WERI-Rb-1 (cell line): ENCODE data around the gene AQP4.

ENCODE experiments used
- DNase-seq: peaks from one replicate; pipeline ENCODE4 v3.0.0-alpha.2; 2020
- H3K27ac ChIP-seq: fragments of 250-450 bp; sonication (Bioruptor Pico); 2 replicates; pipeline ENCODE4 v1.5.1; 2020; ENCODE audit warnings: mild to moderate bottlenecking, moderate library complexity
- H3K27me3 ChIP-seq: fragments of 250-450 bp; sonication (Bioruptor Pico); 2 replicates; pipeline ENCODE4 v1.5.1; 2021; ENCODE audit warnings: mild to moderate bottlenecking, low read depth, moderate library complexity; ENCODE audit not compliant: insufficient read depth, severe bottlenecking
- H3K36me3 ChIP-seq: fragments of 250-450 bp; sonication (Bioruptor Pico); 2 replicates; pipeline ENCODE4 v1.5.1; 2020; ENCODE audit warnings: mild to moderate bottlenecking, moderate library complexity
- H3K4me3 ChIP-seq: 2 replicates; pipeline ENCODE4 v1.5.1; 2011; ENCODE audit warnings: low read depth, mild to moderate bottlenecking, control low read depth, low read length
- H3K9me3 ChIP-seq: fragments of 250-450 bp; sonication (Bioruptor Pico); 2 replicates; pipeline ENCODE4 v1.5.1; 2021; ENCODE audit warnings: mild to moderate bottlenecking, moderate library complexity; ENCODE audit not compliant: severe bottlenecking
- CTCF ChIP-seq: IDR thresholded peaks from 2 replicates; pipeline ENCODE4 v1.5.1; 2011; ENCODE audit warnings: low read depth, mild to moderate bottlenecking, control low read depth, inconsistent platforms, low read length

AQP4 gene, protein sequence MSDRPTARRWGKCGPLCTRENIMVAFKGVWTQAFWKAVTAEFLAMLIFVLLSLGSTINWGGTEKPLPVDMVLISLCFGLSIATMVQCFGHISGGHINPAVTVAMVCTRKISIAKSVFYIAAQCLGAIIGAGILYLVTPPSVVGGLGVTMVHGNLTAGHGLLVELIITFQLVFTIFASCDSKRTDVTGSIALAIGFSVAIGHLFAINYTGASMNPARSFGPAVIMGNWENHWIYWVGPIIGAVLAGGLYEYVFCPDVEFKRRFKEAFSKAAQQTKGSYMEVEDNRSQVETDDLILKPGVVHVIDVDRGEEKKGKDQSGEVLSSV

GRCh38 chr18:26865557-26865956 lies at the start of gene AQP4:
Gene AQP4, minus strand, starts transcription at chr18:26865707. Its CDS starts 18 bp downstream, at chr18:26865689.
- peak; percentile 19 for DNase-seq
- no peak within 1 kb of the TSS for H3K27ac ChIP-seq
- no peaks in the 10 kb centered on the region for H3K9me3 ChIP-seq

GRCh38 chr18:26911840-26912239 lies 46.3 kb upstream of the AQP4 start:
- DNase-seq = peak; percentile 33
- no peaks in the 10 kb centered on the region for H3K9me3 ChIP-seq
- H3K36me3 ChIP-seq = no peaks in the 10 kb centered on the region
- no peak overlapping the region for H3K4me3 ChIP-seq
- H3K27ac ChIP-seq = no peak overlapping the region
- no peak for TF ChIP-seq CTCF
- H3K27me3 ChIP-seq = no peaks in the 10 kb centered on the region

More at GRCh38 chr18:26865557-26865956, at the start of gene AQP4:
- no peak within 1 kb of the TSS for H3K4me3 ChIP-seq
- no peak for TF ChIP-seq CTCF
- no peaks in the 10 kb centered on the region for H3K36me3 ChIP-seq
- H3K27me3 ChIP-seq = peaks cover 2% of the 10 kb centered on the region

- Histone ChIP-seq H3K27ac (no peak overlapping the region), H3K36me3 (no peaks in the 10 kb centered on the region), H3K4me3 (no peak overlapping the region), H3K9me3 (no peaks in the 10 kb centered on the region), H3K27me3 (no peaks in the 10 kb centered on the region)
- DNase-seq = no peak
- TF ChIP-seq CTCF = no peak
These were observed 44.2 kb upstream of the AQP4 start for GRCh38 chr18:26909599-26910290.

- DNase-seq = no peak
- H3K27ac ChIP-seq = no peak overlapping the region
- H3K27me3 ChIP-seq = no peaks in the 10 kb centered on the region
- H3K4me3 ChIP-seq = no peak overlapping the region
- peaks cover 2% of the 10 kb centered on the region for H3K9me3 ChIP-seq
- H3K36me3 ChIP-seq = no peaks in the 10 kb centered on the region
- TF ChIP-seq CTCF = no peak
These were observed 43.4 kb upstream of the AQP4 start for GRCh38 chr18:26908906-26909305.

- TF ChIP-seq CTCF = no peak
- Histone ChIP-seq H3K9me3 (peaks cover 7% of the 10 kb centered on the region), H3K27ac (no peak overlapping the region), H3K4me3 (no peak overlapping the region), H3K27me3 (no peaks in the 10 kb centered on the region), H3K36me3 (no peaks in the 10 kb centered on the region)
- no peak for DNase-seq
These were observed 36.8 kb upstream of the AQP4 start for GRCh38 chr18:26902291-26902690.
